Measurements from ENCODE around the gene TMEM47. TPM values are rescaled to one million over a fixed set of nuclear protein-coding genes. Genes with fewer than 3 reads are reported as not detected.

TMEM47 gene
- polyA plus RNA-seq (2014; cell fraction: cytosol; rRNA removed) = 0.01 TPM in 1 of 2 replicates, not detected in the other
- polyA plus RNA-seq (2014; cell fraction: nucleus; rRNA removed) = not detected in 2 replicates

DNA sequence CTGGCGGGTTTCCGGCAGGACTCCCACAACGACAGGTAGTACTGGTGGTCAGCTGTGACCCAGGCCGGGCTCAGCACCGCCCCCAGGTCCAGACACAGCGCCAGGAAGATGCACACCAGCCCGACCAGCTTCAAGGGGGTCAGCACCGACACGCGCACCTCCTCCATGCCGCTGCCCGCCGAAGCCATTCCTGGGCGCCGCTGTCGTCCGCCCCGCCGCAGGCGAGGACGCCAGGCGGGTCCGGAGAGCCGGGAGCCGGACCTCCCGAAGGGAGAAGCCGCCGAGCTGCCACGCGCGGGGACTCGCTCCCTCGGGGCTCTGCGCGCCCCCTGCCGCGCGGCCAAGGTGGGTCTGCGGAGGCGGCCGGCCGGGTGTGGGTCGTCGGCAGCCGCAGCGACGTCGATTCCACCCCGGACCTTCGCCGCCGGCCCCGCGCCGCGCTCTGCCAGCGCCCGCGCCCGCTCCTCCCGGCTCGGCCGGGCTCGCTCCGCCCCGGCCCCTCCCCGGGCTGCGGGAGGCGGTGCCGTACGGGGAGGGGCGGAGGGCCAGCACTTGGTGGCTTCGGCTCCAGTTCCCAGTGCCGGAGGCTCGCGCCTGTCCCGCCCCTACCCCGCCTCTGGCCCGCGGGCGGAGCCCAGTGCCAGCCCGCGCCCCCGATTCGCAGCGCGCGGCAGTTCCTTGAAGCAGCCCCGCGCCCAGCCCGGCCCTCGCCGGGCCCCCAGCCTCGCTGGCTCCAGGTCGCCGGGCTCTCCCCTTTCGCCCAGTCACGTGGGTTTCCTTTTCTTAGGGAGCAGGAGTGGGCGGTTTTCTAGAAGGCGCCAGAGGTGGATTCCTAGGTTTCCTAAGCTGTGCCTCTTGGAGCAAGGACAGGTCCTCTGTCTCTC lies at the start of gene TMEM47:
Gene TMEM47, minus strand, starts transcription at position 444 of the 884 bp plus-strand sequence. Its CDS starts 256 bp downstream, at position 188.
- peak; percentile 36 for DNase-seq (ENCODE audit: low spot score)

DNA sequence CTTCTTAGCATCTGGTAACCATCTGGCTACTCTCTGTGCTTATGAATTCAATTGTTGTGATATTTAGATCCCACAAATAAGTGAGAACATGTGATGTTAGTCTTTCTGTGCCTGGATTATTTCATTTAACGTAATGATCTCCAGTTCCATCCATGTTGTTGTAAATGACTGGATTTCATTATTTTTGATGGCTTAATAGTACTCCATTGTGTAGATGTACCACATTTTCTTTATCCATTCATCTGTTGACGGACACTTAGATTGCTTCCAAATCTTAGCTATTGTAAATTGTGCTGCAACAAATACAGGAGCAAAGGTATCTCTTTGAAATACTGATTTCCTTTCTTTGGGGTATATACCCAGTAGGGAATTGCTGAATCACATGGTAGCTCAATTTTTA lies 30.0 kb upstream of the TMEM47 start:
- DNase-seq (ENCODE audit: low spot score) = no peak

DNA sequence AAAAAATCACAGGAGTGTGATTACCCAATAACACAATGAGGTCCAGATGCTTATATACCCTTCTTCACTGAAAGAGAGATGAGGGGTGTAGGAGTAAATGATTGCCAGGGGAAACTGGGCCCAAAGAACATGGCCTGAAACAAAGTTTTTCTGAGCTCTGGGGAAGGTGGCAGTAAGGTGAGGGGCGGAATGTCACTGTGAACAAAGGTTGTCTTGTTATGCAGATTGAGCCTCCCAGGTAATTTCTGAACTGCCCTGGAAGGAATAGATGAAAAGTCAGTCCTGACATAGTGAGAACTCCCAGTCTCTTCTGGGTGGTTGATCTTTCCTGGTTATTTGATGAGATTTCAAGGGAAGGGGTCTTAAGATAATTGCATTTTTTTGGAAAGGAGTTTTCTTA lies 2.5 kb upstream of the TMEM47 start:
- DNase-seq (ENCODE audit: low spot score) = no peak

DNA sequence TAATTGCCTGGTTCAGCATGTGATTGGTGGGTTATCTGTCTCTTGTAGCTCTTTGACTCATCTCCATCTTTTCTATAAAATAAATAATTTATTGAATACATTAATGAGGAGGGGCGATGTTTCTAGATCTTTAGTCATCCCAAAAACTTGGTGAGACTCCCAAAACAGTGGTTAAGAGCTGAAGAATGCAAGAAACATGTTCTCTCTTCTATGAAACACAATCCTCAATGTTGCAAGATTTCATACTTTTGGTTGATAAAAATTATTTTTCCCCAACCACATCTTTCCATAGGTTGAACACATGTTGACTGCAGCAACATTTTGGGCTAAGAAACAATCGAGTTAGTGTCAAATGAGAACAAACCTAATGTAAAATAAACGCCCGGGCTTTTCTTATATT lies 1.2 kb upstream of the TMEM47 start:
- no peak for DNase-seq (ENCODE audit: low spot score)

DNA sequence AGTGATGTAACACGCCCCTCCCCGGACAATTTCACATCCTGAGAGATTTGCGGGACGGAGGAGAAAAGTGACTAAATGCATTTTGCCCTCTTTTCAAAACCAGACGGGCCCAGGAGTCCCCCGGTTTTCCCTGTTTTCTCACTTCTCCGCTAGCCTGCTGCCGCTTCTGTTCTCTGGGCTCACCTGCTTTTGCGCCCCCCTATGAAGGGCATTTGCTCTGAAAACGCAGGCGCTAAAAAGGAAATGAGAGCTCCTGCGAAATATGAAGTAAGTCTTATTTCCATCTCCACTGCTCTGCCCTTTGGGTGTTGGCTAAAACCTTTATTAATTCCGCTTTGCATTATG lies 613 bp upstream of the TMEM47 start:
- DNase-seq (ENCODE audit: low spot score) = no peak

DNA sequence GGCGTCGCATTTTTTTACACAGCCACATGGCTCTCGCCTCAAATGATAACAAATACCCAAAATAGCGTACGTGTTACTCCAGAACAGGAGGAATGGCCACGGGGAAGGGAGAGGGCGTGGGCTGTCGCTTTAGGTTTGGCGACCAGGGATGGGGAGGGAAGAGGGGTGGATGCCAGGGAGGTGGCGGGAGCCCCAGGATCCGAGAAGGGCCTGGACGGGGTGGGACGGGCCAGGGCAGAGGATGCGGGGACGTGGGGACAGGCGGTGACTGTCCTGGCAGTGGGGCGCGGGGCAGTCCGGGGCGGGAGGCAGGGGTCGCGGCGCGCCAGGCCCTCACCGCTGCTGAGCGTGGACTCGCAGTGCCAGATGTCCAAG lies 631 bp downstream of the TMEM47 start:
- DNase-seq (ENCODE audit: low spot score) = no peak

DNA sequence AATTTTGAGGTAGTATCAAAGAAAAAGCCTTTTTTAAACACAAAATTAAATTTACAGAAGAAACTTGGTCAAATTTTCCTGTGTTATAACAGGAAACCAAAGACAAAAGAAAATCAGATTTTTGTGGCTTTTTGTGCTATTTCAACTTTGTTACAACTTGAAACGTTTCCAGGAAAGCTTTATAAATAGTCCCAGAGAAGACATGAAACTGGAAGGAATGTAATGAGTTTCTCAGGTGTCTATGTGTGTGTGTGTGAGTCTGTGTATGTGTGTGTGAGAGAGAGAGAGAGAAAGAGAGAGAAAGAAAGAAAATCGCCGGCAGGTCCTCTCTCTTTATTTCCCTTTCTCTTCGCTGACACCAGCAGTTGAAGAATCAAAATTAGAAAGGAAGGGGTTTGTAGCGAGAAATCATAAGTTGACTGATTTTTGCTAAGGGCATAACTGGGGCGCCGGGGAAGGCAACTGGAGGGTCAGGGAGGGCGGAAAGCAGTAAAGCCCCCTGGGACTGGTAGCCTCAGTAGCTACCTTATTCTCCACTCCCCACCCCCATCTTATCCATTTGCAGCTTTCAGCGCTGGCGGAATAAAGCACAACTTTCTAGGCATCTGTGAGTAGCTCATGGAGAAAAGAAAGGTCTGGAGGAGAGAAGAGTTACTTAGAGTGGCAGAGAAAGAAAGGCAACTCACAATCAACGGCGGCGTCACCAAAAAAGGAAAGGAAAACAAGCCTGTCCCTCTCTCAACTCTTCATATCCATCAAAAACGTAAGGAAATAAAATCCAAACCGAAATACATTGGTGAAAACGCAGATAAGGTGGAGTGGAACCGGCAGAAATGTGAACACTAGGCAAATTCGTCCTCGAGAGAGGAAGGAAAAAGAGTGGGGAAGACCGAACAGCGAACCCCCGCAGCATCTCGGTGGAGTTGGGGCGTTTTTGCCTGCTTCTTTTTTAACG lies 1.3 kb downstream of the TMEM47 start:
- no peak for DNase-seq (ENCODE audit: low spot score)

DNA sequence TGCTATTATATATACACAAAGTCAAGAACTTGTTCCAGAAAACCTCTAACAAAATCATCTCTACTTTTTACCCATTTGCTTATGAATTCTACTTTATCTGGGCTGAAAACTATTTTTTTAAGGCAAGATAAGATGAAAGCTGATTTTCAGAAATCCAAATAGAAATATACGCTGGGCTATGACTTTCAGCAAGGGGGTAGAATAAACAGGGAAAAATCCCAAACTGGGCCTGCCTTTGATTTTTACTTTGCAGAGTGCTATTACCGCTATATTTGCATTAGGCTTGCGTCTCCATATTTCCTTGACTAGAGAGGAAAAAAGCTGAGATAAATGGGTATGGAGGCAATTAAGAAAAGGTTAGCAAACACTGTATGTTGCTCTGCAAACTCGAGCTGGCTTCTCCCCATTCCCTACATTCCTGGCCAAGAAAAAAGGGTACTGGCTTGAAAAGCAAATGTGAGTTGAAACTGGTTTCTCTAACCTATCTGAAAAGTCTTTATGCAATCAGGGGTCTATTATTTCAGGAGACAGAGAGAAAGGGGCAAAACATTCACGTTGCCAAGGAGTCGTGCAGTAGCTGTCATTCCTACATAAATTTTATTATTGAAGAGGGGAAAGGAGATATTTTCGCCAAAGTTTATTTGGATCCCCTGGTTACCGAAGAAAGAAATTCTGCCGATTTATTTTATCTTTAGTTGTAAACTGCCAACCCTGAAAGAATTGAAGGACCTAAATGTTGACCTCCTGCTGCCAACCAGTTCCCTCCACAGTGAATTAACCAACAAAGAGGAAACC lies 2.2 kb downstream of the TMEM47 start:
- DNase-seq (ENCODE audit: low spot score) = no peak

DNA sequence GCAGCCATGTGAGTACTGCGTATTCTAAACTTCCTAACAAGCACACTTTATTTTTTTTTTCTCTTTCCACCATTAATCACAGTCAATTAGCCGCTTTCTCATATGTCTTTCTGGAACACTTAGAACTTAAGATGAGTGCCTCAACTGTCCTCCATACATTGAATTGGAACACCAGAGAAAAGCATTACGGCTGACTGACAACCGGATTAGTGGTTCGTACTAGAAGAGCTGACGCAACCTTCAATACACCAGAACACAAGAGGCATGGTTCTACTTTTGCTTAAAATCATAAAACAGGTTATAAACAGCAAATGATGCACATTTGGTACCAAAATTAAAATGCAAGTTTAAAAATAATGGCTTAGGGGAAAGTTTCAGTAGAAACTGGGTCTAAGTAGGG lies 3.3 kb downstream of the TMEM47 start:
- no peak for DNase-seq (ENCODE audit: low spot score)

DNA sequence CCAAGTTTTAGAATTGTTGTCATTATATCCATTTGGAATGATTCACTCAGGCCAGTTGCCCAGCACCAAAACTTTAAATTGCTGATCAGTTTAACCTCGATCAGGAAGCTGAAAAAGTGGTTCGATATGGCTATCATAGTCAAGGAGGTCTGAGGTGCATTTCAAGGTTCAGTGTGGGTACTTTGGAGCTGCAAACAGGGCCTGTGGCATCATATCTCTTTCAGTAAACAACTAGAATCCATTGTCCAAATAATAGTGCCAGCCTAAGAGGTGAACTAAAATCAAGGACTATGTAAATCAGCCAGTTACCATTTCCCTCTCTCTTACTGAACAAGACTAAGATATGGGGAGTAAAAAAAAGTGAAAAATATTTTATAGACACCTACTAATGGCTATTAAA lies 14.2 kb downstream of the TMEM47 start:
- DNase-seq (ENCODE audit: low spot score) = no peak

DNA sequence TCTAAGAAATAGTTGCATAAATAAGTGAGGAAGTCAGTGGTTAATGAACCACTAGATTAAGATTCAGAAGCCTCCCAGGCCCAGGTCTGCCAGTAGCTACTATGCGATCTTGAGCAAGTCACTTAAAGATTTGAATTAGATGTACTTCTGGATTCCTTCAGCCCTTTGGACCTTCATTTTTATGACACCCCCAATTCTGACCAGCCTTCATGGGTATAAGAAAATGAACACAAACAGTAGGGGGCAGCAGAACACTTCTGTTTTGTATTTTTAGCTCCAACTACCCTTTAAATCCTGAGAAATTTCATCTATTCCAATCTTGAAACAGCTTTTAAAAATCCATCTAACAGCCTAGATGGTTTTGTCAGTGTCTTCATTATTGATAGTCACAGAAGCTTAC lies 19.0 kb downstream of the TMEM47 start:
- DNase-seq (ENCODE audit: low spot score) = peak; percentile 12

DNA sequence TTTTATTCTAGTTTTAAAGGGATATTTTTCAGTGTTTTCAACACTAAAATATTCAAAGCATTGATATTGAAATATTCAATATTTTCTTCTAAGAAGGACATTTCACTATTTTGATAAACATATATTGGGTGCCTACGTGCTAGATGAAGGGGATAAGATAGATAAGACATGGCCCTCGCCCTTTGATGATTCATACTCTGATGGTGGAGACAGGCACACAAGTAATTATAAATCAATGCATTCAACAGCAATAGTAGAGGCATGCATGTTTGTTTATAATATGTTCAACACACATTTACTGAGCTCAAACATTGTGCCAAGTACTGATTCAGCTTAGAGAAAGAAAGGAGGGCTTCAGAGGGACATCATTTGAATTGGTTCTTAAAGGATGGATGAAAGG lies 22.7 kb downstream of the TMEM47 start:
- DNase-seq (ENCODE audit: low spot score) = no peak

DNA sequence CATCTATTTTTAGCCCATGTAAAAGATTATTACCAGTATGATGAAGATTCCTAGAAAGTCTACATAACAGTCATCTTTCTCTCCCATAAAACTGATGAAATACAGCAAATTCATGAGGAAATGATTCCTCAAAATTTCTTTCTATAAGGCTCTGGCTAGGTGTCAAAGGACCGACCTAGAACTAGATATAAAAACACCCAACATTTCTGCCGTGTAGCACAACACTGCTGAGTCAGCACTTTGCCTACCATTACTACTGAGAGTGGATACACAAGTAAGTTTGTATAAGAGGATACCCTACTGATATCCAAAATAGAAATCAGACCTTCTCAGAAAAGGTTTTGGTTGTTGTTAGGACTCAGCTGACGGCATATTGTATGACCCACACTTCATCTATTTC lies 24.7 kb downstream of the TMEM47 start:
- no peak for DNase-seq (ENCODE audit: low spot score)

DNA sequence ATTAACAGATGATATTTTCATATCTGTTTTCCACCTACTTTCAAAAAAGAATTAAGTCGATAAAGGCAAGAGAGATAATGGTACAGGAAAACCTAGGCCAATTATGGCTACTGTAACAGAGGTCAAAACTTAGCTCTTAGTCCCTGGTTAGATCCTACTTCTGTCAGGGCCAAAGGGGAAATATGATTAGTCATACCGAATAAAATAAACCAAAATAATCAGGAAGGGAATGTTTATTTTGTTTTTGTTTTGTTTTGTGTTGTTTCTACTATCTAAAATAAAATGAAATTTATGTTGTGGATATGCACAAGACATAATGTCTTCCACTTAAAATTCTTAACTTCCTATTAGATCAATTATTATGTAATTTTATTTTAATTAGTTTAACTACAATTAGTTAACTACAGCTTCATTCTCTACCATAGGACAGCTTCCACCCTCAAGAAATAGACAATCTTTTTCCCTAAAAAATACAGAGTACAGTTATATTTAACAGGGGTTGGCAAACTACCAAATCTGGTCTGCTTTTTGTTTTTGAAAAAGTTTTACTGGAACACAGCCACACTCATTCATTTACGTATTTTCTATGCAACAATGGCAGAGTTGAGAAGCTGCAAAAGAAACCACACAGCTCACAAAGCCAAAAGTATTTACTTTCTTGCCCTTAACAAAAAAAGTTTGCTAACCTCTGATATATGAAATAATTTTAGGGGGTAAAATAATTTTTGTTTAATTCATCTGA lies 25.4 kb downstream of the TMEM47 start:
- no peak for DNase-seq (ENCODE audit: low spot score)

DNA sequence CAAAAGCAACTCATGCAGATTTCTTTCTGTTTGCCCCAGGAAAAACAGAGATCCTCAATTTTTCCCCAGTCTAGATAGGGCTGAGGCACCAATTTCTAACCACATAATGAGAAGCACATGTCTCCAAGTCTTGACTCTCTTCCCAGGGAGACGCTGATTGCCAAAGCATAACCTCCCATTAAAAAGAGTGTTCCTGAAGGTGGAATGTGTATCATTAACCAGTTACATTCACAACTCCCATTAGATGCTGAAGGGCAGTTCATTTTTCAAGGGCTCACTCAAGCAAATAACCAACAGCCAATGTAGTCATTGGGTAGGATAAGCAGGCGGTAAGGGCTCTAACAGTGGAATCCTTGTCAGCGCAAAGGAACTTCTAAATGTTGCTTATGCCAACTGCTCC lies 27.5 kb downstream of the TMEM47 start:
- DNase-seq (ENCODE audit: low spot score) = no peak

DNA sequence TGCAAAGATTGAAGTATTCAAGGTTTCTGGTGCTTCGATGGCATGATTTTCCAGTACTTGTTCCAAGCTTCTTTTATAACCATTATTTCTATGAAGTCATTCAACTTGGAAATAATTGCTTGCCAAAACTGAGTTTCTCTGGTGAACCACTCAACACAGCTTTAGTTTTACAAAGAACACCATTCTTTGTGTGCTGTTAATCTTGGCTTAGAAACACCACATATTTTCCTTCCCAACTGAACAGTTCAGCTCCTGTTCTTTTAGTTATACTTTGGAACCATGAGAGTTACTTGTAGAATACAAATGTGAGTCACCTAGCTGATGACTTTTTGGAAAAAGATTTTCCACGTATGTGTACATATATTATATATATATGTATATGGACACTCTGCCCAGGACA lies 32.7 kb downstream of the TMEM47 start:
- no peak for DNase-seq (ENCODE audit: low spot score)

DNA sequence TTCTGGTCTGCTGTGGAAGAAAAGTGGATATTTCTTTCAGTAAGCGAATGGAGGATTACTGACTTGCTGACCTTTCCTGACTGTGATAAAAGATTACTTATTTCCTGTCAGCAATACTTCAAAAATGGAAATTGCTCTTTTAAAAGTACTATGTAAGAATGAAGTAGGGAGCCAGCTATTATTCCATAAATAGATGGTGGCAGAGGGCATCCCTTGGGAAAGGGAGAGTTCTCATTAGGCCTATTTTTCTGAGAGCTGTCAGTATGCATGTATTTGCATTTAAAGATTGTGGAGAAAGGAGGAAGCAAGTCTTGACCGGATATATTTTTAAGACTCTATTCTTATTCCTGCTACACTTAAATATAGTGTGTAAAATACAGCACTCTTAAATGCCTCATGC lies 37.2 kb downstream of the TMEM47 start:
- DNase-seq (ENCODE audit: low spot score) = no peak

DNA sequence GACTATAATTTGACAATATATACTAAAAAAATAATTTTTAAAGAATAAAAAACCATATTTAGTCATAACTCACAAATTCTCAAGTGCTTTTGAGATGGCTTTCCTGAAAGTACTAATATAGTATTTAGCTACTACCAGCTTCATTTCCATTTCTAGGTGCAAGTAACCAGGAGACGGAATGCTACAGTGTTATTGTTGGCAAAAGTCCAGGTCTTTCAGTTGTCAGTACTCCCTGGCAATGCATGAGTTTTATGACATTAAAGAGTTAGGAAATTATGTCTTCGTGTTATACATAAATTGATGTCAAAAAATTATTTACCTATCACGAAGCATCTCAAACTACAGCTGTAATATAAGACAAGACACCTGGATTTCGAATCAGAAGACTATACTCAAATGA lies 45.0 kb downstream of the TMEM47 start:
- DNase-seq (ENCODE audit: low spot score) = no peak

DNA sequence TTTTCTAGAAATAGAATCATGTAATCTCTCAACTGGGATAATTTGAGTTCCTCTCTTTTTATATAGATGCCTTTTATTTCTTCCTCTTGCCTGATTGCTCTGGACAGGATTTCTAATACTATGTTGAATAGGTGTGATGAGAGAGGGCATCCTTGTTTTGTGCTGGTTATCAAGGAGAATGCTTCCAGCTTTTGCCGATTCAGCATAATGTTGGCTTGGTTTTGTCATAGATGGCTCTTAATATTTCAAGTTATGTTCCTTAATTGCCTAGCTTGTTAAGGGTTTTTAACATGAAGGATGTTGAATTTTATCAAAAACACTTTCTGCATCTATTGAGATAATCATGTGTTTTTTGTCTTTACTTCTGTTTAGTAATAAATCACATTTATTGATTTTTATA lies 58.7 kb downstream of the TMEM47 start:
- DNase-seq (ENCODE audit: low spot score) = no peak

DNA sequence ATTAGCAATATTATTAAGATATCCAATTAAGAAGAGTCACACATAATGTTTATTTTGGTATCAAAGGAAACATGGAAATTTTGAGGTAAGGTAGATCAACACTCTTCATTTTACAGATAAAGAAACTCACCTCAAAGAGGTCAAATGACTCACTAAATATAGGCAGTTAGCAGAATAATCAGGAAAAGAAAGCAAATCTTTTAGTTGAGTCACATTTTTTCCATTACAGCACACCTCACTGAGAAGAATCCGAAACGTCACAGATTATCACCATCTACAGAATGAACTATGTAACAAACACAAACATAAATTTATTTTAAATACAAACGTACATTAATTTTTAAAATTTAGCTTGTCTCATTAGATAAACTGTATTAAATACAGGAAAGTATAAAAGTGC lies 70.1 kb downstream of the TMEM47 start:
- DNase-seq (ENCODE audit: low spot score) = no peak

DNA sequence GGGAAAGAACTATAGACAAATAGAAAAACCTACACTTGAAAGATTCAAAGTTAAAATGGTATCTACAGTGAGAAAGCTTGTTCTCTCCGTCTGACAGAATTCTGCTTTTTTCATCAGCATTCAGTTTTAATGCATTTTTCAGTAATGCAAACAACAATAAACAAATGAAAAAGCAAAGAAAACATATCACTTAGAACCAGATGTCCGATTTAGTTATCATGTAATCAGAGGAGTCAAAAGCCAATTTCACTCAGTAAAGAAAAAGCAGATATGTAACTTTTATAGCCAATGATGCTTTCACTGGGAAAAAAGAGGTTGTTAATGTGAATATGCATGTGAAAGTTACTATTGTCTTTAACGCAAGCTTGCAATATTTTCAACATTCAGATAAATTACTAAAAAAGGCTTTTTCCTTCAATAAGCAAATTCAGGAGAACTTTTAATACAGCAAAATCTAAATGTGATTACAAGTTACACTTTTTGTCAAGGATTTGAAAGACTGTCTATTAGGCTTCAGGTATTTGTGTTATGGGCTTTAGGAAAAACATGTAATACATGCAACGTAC lies 70.7 kb downstream of the TMEM47 start:
- DNase-seq (ENCODE audit: low spot score) = no peak

Data from SK-N-DZ (cell line).